Smooth muscle cell (in vitro differentiated cells): ENCODE results near the gene ATP1B3. TPM values are rescaled to one million over a fixed set of nuclear protein-coding genes. Genes with fewer than 3 reads are reported as not detected.

Experiments
- DNase-seq: peaks from one replicate; lab custom pipeline; 2025; ENCODE audit not compliant: unreplicated experiment; lab: John Stamatoyannopoulos, UW
- H2AFZ ChIP-seq: fragments of 200-600 bp; sonication (generic); 2 replicates; pipeline ENCODE4 v1.6.0; 2016; ENCODE audit warnings: antibody characterized with exemption, low read depth, mild to moderate bottlenecking
- H3F3A ChIP-seq: fragments of 200-600 bp; sonication (generic); 2 replicates; pipeline ENCODE4 v1.6.0; 2017; ENCODE audit warnings: antibody characterized with exemption, low read depth
- H3K27ac ChIP-seq: fragments of 200-600 bp; sonication (generic); 2 replicates; pipeline ENCODE4 v1.5.1; 2016; ENCODE audit warnings: low read depth, mild to moderate bottlenecking
- H3K27me3 ChIP-seq: fragments of 200-600 bp; sonication (generic); 2 replicates; pipeline ENCODE4 v1.6.1; 2016; ENCODE audit warnings: low read depth, mild to moderate bottlenecking
- H3K36me3 ChIP-seq: fragments of 200-600 bp; sonication (generic); 2 replicates; pipeline ENCODE4 v1.5.1; 2016; ENCODE audit warnings: low read depth
- H3K4me1 ChIP-seq: fragments of 200-600 bp; sonication (generic); 2 replicates; pipeline ENCODE4 v1.5.1; 2016; ENCODE audit warnings: low read depth
- H3K4me2 ChIP-seq: fragments of 200-600 bp; sonication (generic); 2 replicates; pipeline ENCODE4 v1.6.0; 2016; ENCODE audit warnings: mild to moderate bottlenecking
- H3K4me3 ChIP-seq: fragments of 200-600 bp; sonication (generic); 2 replicates; pipeline ENCODE4 v1.5.1; 2016; ENCODE audit warnings: mild to moderate bottlenecking
- H3K79me2 ChIP-seq: fragments of 200-600 bp; sonication (generic); 2 replicates; pipeline ENCODE4 v1.6.0; 2016; ENCODE audit warnings: low read depth, mild to moderate bottlenecking
- H3K9ac ChIP-seq: fragments of 200-600 bp; sonication (generic); 2 replicates; pipeline ENCODE4 v1.6.0; 2016; ENCODE audit warnings: low read depth
- H3K9me3 ChIP-seq: fragments of 200-600 bp; sonication (generic); replicated peaks from 2 replicates; pipeline ENCODE4 v1.5.1; 2016; ENCODE audit warnings: low read depth
- H4K20me1 ChIP-seq: fragments of 200-600 bp; sonication (generic); 2 replicates; pipeline ENCODE4 v1.6.0; 2016; ENCODE audit warnings: low read depth
- CTCF ChIP-seq: fragments of 200-600 bp; sonication (generic); IDR thresholded peaks from 2 replicates; pipeline ENCODE4 v1.5.1; 2017; ENCODE audit warnings: borderline replicate concordance, mild to moderate bottlenecking, antibody characterized with exemption; ENCODE audit not compliant: insufficient read depth, poor library complexity, severe bottlenecking
- WGBS: methylation state at CpG from one replicate; pipeline ENCODE4 v1.1.7; 2016; ENCODE audit warnings: low lambda C conversion rate; 5-methylcytosine and 5-hydroxymethylcytosine counted together
- polyA plus RNA-seq: library from polyadenylated mRNA; unstranded; fragments of >200 nt; fragmentation: Nextera tagmentation; extraction: Ambion mirVana; gene quantifications from 2 replicates; pipeline ENCODE4 v1.2.1, GENCODE V29; 2016
- total RNA-seq: library from RNA; depleted of rRNA; stranded (reverse); fragments of >200 nt; gene quantifications from 2 replicates; pipeline ENCODE4 v1.2.3, GENCODE V29; 2014

ATP1B3 gene
- total and polyA plus RNA-seq, 2 experiments from 2014 or later, result 89.2 to 250 TPM

GRCh38 chr3:141840737-141841544 is 35.5 kb upstream of the ATP1B3 start:
- Histone ChIP-seq H3K4me1 (no peaks in the 10 kb centered on the region), H3K4me3 (no peak overlapping the region), H3K27me3 (no peaks in the 10 kb centered on the region), H3K27ac (no peak overlapping the region), H3K36me3 (no peaks in the 10 kb centered on the region), H2AFZ (no peak overlapping the region), H3F3A (no peaks in the 10 kb centered on the region), H3K4me2 (no peak overlapping the region), H3K79me2 (no peaks in the 10 kb centered on the region), H3K9ac (no peak overlapping the region), H3K9me3 (no peaks in the 10 kb centered on the region), H4K20me1 (no peaks in the 10 kb centered on the region)
- DNase-seq, result no peak
- no peak for TF ChIP-seq CTCF
- 76% methylated on average over 6 of the region's 6 CpGs for WGBS

GRCh38 chr3:141844108-141844507 is 32.3 kb upstream of the ATP1B3 start:
- WGBS, result 81% methylated on average over 1 of the region's 1 CpG
- no peaks in the 10 kb centered on the region for H3K4me1 ChIP-seq
- H3K36me3 ChIP-seq, result no peaks in the 10 kb centered on the region
- H4K20me1 ChIP-seq, result no peaks in the 10 kb centered on the region
- no peaks in the 10 kb centered on the region for H3F3A ChIP-seq
- H2AFZ ChIP-seq, result no peak overlapping the region
- no peak overlapping the region for H3K4me2 ChIP-seq
- no peaks in the 10 kb centered on the region for H3K79me2 ChIP-seq
- H3K27ac ChIP-seq, result no peak overlapping the region
- no peak overlapping the region for H3K9ac ChIP-seq
- no peak for TF ChIP-seq CTCF
- no peak overlapping the region for H3K4me3 ChIP-seq
- DNase-seq, result no peak
- no peaks in the 10 kb centered on the region for H3K9me3 ChIP-seq
- H3K27me3 ChIP-seq, result no peaks in the 10 kb centered on the region

GRCh38 chr3:141844812-141845211 is 31.6 kb upstream of the ATP1B3 start:
- H3K36me3 ChIP-seq, result no peaks in the 10 kb centered on the region
- 96% methylated on average over 2 of the region's 2 CpGs for WGBS
- H3K27me3 ChIP-seq, result no peaks in the 10 kb centered on the region
- no peak overlapping the region for H3K4me3 ChIP-seq
- H4K20me1 ChIP-seq, result no peaks in the 10 kb centered on the region
- no peaks in the 10 kb centered on the region for H3K4me1 ChIP-seq
- no peak overlapping the region for H2AFZ ChIP-seq
- H3K9me3 ChIP-seq, result no peaks in the 10 kb centered on the region
- no peak for TF ChIP-seq CTCF
- H3F3A ChIP-seq, result no peaks in the 10 kb centered on the region
- no peak overlapping the region for H3K9ac ChIP-seq
- H3K79me2 ChIP-seq, result no peaks in the 10 kb centered on the region
- H3K4me2 ChIP-seq, result no peak overlapping the region
- DNase-seq, result no peak
- H3K27ac ChIP-seq, result no peak overlapping the region
